Type B pancreatic cell (in vitro differentiated cells): ENCODE data around the gene XIRP2. TPM values are rescaled to one million over a fixed set of nuclear protein-coding genes. Genes with fewer than 3 reads are reported as not detected.

Experiments used
- DNase-seq: peaks from one replicate; pipeline ENCODE4 v3.0.0; 2021; ENCODE audit warnings: mixed read lengths; ENCODE audit not compliant: unreplicated experiment; ENCODE audit errors: extremely low spot score
- H3K27ac Mint-ChIP-seq: 2 replicates; pipeline ENCODE4 v1.8.0; 2021; ENCODE audit warnings: mild to moderate bottlenecking, mixed read lengths
- H3K27me3 Mint-ChIP-seq: 2 replicates; pipeline ENCODE4 v1.8.0; 2021; ENCODE audit warnings: mixed read lengths
- H3K36me3 Mint-ChIP-seq: 2 replicates; pipeline ENCODE4 v1.8.0; 2021; ENCODE audit warnings: mixed read lengths
- H3K4me1 Mint-ChIP-seq: one replicate; pipeline ENCODE4 v1.8.0; 2021; ENCODE audit warnings: mixed read lengths; ENCODE audit not compliant: unreplicated experiment
- H3K4me3 Mint-ChIP-seq: 2 replicates; pipeline ENCODE4 v1.8.0; 2021; ENCODE audit warnings: mild to moderate bottlenecking, mixed read lengths
- H3K9me3 Mint-ChIP-seq: 2 replicates; pipeline ENCODE4 v1.8.0; 2021; ENCODE audit warnings: mixed read lengths
- CTCF ChIP-seq: fragments of 200-600 bp; sonication (generic); conservative IDR thresholded peaks from 2 replicates; pipeline ENCODE4 v1.5.0; 2021; ENCODE audit warnings: antibody characterized with exemption, mild to moderate bottlenecking
- total RNA-seq: library from RNA; stranded (reverse); gene quantifications from 2 replicates; pipeline ENCODE4 v1.2.1, GENCODE V29; 2021; ENCODE audit warnings: low replicate concordance

Gene XIRP2
- total RNA-seq, 1 donor from 2014 or later, result 0.19 TPM

GRCh38 chr2:167212014-167212648, 323.9 kb downstream of the XIRP2 start:
- DNase-seq, result no peak
- H3K36me3 Mint-ChIP-seq, result no peaks in the 10 kb centered on the region
- peak; percentile 87 for TF ChIP-seq CTCF
- no peak overlapping the region for H3K4me3 Mint-ChIP-seq
- H3K4me1 Mint-ChIP-seq, result no peaks in the 10 kb centered on the region
- H3K27me3 Mint-ChIP-seq, result no peaks in the 10 kb centered on the region
- no peaks in the 10 kb centered on the region for H3K9me3 Mint-ChIP-seq
- H3K27ac Mint-ChIP-seq, result no peak overlapping the region

GRCh38 chr2:167215595-167215994, 327.3 kb downstream of the XIRP2 start:
- DNase-seq, result no peak
- no peak overlapping the region for H3K27ac Mint-ChIP-seq
- H3K27me3 Mint-ChIP-seq, result no peaks in the 10 kb centered on the region
- no peaks in the 10 kb centered on the region for H3K4me1 Mint-ChIP-seq
- no peak for TF ChIP-seq CTCF
- no peaks in the 10 kb centered on the region for H3K36me3 Mint-ChIP-seq
- no peaks in the 10 kb centered on the region for H3K9me3 Mint-ChIP-seq
- H3K4me3 Mint-ChIP-seq, result no peak overlapping the region

GRCh38 chr2:167237478-167237877, 349.2 kb downstream of the XIRP2 start:
- Mint-ChIP-seq H3K27me3 (no peaks in the 10 kb centered on the region), H3K36me3 (no peaks in the 10 kb centered on the region), H3K9me3 (no peaks in the 10 kb centered on the region), H3K4me3 (no peak overlapping the region), H3K4me1 (no peaks in the 10 kb centered on the region), H3K27ac (no peak overlapping the region)
- no peak for TF ChIP-seq CTCF
- no peak for DNase-seq

- Mint-ChIP-seq H3K9me3 (no peaks in the 10 kb centered on the region), H3K36me3 (no peaks in the 10 kb centered on the region), H3K27me3 (no peaks in the 10 kb centered on the region), H3K4me1 (no peaks in the 10 kb centered on the region), H3K27ac (no peak overlapping the region), H3K4me3 (no peak overlapping the region)
- DNase-seq, result no peak
- TF ChIP-seq CTCF, result no peak
Measured at GRCh38 chr2:167240671-167241070, 352.4 kb downstream of the XIRP2 start.

GRCh38 chr2:167249197-167249596, 360.9 kb downstream of the XIRP2 start:
- no peak overlapping the region for H3K27ac Mint-ChIP-seq
- H3K9me3 Mint-ChIP-seq, result peaks cover 5% of the 10 kb centered on the region
- H3K36me3 Mint-ChIP-seq, result no peaks in the 10 kb centered on the region
- TF ChIP-seq CTCF, result no peak
- no peak for DNase-seq
- no peaks in the 10 kb centered on the region for H3K4me1 Mint-ChIP-seq
- H3K4me3 Mint-ChIP-seq, result no peak overlapping the region
- H3K27me3 Mint-ChIP-seq, result no peaks in the 10 kb centered on the region

- Mint-ChIP-seq H3K4me3 (no peak overlapping the region), H3K9me3 (peaks cover 5% of the 10 kb centered on the region), H3K27ac (no peak overlapping the region), H3K27me3 (no peaks in the 10 kb centered on the region), H3K4me1 (no peaks in the 10 kb centered on the region), H3K36me3 (no peaks in the 10 kb centered on the region)
- TF ChIP-seq CTCF, result no peak
- DNase-seq, result no peak
Measured at GRCh38 chr2:167253025-167253424, 364.7 kb downstream of the XIRP2 start.
